Head of caudate nucleus (tissue), 42 donors: Measurements from ENCODE around the gene CRISPLD2.
"Not testable (repeated sequence)": the region's sequence is repeated elsewhere in the genome, so short reads cannot be mapped to it uniquely, and the experiment has no call there.

Experiments used
- DNase-seq, 42 donors: peaks; one replicate each; pipeline versions ENCODE4 v3.0.0 to v3.0.0-alpha.2; 2020 to 2021; ENCODE audit warnings: mixed read lengths in 7 of 42
- intact Hi-C: fragments of 100-400 bp; cut with DNase I; formaldehyde crosslinking; loops from one replicate; pipeline ENCODE4 v1.15.0; 2022

CRISPLD2 gene

DNA sequence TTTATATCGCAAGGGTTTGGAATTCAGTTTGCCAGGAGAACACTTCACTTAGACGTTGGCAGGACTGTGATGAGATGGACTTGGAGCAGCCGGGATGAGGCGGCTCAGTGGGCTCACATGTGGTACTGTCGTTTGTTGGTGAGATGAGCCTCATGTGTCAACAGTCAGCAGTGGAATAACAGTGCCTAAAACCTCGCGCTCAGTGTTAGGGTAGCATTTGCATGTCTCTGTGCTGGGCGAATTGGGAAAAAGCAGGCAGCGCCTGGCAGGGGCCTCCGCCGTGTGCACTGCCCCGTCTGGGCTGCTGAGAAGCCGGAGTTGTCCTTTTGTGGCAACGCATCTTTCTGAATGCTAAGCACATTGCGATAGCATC lies 49.7 kb downstream of the CRISPLD2 start:
- intact Hi-C loops, result no loop called here
- DNase-seq, result no peak

DNA sequence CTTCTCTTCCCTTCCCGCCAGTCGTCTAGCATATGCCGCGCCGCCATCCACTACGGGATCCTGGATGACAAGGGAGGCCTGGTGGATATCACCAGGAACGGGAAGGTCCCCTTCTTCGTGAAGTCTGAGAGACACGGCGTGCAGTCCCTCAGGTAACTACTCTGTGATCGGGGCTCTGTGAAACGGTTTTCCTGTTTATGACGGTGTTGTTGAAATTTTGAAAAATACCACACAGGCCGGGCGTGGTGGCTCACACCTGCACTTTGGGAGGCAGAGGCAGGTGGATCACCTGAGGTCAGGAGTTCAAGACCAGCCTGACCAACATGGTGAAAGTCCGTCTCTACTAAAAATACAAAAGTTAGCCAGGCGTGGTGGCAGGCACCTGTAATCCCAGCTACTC lies 53.2 kb downstream of the CRISPLD2 start:
- DNase-seq, intact Hi-C loops: not testable (repeated sequence)

DNA sequence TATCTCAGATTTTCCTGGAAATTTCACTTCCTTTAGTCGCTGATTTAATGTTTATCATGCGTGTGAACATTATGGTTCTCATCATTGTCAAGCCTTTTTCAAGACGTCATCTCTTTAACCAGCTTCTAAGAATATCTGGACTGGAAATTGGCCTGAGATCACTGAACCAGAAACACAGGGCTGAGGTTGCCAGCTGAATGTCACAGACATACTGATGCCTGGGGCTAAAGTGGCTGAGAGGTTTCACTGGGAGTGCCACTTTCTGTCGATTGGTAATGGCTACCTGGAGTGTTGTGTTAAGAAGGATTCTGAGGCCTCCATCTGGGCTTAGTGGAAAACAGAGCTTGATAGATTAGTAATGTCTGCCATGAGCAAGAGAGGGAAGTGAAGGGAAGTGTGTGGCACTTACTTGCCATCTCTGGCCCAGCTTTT lies 54.2 kb downstream of the CRISPLD2 start:
- DNase-seq, result no peak
- intact Hi-C loops, result no loop called here

DNA sequence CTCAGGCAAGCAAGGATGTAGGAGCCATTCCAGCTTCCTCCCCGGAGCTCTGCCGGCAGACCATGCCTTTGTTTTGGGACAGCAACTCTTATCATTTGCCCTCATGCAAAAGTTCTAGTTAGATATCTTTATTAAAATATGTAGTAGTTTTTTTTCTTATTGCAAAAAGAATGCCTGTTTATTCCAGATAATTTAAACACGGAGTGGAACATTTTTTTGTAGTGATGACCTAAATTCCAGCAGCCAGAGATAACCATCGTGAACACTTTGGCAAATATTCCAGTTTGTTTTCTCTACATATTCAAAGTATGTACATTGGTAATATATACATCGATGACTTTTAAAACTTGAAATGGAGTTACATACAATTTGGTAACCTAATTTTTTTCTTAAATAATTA lies 54.8 kb downstream of the CRISPLD2 start:
- intact Hi-C loops, result no loop called here
- DNase-seq, result no peak

DNA sequence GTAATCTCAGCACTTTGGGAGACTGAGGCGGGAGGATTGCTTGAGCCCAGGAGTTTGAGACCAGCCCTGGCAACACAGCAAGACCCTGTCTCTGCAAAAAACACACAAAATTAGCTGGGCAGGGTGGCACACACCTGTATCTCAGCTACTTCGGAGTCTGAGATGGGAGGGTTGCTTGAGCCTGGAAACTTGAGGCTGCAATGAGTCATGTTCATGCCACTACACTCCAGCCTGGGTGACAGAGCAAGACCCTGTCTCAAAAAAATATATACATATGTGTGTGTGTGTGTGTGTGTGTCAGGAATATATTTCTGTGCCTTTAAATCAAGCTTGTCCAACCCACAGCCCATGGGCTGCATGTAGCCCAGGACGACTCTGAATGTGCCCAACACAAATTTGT lies 55.2 kb downstream of the CRISPLD2 start:
- DNase-seq, result no peak

DNA sequence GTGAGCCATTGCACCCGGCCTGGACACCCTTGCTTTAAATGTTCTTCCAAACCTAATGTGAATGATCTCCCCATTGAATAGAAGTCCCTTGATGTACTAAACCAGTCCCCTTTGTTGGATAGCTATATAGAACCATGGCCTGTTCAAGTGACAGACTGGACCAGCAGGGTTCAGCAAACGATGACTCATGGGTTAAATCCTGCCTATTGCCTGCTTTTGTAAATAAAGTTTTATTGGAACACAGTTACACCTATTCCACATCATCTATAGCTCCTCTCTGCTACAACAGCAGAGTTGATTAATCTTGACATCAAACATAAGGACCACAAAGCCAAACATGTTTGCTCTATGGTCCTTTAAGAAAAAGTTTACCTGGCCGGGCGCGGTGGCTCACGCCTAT lies 56.1 kb downstream of the CRISPLD2 start:
- intact Hi-C loops, result no loop called here
- DNase-seq, result no peak

More for the DNA sequence above, 55.2 kb downstream of the CRISPLD2 start:
- intact Hi-C loops, result no loop called here

DNA sequence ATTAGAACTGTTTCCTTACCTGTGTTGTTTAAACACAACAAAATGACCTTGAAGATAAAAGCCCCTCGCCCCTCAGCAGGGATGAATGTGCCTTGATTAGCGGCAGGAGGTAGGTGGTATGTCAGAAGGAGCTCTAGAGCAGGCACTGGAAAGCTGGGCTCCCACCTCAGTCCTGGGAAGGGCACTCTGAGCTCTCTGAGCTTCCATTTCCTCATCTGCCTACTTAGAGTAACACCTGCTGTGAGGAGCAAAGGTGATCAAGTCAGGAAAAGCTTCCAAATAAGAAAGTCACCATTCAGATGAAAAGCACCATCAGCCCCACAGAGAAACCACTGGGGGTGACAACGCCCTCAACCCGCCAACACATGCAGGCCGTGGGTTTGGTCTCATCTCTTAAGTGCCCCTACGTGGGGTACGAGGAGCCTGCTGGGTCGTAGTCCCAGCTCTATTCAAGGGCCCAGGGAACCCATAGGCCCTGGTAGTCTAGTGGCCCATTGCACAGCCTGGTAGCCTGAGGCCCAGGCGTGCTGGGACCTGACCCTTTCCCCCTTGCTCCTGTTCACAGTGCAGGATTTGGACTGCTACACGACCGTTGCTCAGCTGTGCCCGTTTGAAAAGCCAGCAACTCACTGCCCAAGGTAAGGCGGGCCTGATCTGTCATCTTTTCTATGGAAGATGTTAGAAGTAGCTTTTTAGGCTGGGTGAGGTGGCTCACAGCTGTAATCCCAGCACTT lies 57.3 kb downstream of the CRISPLD2 start:
- intact Hi-C loops, result no loop called here
- no peak for DNase-seq

DNA sequence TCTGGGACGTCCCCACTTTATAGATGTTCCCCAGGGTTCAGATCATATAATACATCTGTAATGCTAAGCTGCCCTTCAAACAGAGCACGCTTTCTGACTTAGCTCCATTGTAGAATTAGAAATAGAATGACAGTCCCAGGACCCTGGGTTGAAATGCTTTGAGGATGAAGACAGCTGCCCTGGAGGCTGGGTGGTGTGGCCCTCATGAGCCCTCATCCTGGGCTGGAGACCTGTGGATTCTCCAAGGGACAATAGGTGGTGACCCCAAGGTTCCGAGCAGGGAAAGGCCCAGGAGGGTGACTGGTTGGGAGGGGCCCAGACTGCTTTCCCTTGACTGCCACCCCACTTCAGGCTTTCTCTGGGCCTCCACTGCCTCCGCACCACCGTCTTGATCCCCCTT lies 59.0 kb downstream of the CRISPLD2 start:
- intact Hi-C loops, result no loop called here
- no peak for DNase-seq

DNA sequence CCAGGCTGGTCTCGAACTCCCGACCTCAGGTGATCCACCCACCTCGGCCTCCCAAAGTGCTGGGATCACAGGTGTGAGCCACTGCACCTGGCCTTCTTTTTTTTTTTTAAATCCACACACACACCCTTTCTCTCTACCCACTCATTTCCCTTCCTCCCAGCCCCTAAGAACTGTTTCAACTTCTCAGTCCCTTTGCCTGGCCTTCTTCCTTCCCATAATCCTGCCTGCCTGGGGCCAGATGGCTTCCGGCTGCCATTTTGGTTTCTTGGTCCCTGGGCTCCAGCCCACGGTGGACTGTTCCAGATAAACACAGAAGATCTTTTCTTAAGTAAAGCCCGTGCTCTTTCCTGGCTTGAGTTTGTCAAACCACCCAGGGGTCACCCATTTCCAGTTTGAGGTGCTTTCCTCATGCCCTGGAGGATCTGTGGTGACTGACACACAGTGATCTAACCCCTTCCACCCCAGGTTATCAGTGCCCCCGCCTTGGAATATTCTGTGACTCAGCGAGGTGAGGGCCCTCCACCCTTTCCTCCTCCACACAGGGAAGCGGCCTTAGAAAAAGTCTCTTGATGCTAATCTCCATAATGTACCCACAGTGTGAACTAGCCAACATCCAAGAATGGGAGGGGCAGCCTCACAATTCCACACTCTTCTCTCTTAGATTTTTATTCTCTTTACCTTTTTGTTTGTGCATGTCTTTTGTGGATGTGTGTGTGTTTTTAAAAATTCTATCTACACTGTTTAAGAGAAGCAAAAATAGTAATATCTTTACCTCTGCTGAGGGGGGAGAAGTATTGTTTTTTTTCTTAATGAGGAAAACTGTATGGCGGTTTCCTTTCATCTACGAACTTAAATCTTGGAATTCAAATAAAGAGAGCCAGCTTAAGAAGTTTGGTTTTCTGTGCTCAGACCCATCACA lies 60.0 kb downstream of the CRISPLD2 start:
- DNase-seq, result no peak
- intact Hi-C loops, result no loop called here

DNA sequence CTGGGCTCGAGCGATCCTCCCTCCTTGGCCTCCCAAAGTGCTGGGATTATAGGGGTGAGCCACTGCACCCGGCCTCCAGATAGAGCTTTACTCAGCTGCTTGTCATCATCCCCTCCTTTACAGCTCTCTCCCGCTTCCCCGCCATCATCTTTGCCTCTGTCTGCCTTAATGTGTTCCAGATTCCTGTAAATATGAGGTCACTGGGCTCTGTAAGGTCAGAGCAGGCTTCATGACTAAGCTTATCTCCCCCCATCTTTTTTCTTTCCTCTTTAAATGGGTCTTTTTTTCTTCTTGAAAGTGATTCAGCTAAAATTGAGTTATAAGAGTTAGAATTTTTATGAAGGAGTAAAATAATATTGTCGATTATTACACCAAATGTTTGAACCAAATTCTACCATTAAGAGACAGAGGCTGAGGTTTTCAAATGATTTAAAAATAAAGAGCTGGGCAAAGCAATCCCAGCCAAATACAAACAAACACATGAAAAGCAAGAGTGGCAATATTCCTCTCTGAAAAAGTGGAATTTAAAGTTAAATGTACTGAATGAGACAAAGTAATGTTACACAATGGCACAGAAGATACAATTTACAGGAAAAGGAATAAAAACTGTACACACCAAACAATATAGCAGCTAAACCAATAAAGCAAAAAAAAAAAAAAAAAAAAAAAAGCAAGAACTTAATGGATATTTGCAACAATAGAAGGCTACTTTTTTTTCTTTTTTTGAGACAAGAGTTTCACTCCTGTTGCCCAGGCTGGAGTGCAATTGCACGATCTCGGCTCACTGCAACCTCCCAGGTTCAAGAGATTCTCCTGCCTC lies 62.1 kb downstream of the CRISPLD2 start:
- DNase-seq, result no peak
- intact Hi-C loops, result no loop called here

DNA sequence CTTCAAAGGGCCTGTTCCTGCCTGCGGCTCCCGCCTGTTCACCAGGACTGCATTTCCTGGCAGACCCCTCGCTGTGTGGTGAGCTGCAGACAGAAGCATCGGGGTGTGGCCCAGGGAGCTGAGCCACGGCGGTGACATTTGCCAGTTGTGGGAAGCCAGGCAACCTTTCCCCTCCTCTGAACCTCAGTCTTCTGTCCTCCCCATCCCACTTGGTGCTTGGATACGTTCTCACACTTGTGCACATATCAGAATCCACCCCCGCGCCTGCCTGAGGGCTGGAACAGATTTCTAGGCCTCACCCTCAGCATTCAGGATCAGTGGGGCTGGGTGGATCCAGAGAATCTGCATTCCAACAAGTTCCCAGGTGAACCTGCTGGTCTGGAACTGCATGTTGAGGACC lies 63.5 kb downstream of the CRISPLD2 start:
- peak in 22 of 42 donors; percentile 14 to 69 (median 42) for DNase-seq
- intact Hi-C loops, result no loop called here

DNA sequence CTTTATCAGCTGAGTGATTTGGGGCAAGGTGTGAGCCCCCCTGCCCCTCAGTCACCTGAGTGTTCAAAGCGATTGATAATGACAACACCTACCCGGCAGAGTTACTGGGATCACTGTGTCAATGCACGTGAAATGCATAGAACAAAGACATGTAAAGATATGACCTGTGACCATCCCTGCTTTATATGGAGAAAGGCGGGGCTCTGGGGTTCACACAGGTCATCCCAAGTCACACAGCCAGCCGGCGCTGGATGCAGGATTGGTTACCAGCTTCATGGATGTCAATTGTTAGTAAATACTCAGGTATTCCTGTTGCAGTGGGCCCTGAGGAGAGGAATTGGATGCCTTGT lies 64.4 kb downstream of the CRISPLD2 start:
- intact Hi-C loops, result no loop called here
- no peak for DNase-seq

DNA sequence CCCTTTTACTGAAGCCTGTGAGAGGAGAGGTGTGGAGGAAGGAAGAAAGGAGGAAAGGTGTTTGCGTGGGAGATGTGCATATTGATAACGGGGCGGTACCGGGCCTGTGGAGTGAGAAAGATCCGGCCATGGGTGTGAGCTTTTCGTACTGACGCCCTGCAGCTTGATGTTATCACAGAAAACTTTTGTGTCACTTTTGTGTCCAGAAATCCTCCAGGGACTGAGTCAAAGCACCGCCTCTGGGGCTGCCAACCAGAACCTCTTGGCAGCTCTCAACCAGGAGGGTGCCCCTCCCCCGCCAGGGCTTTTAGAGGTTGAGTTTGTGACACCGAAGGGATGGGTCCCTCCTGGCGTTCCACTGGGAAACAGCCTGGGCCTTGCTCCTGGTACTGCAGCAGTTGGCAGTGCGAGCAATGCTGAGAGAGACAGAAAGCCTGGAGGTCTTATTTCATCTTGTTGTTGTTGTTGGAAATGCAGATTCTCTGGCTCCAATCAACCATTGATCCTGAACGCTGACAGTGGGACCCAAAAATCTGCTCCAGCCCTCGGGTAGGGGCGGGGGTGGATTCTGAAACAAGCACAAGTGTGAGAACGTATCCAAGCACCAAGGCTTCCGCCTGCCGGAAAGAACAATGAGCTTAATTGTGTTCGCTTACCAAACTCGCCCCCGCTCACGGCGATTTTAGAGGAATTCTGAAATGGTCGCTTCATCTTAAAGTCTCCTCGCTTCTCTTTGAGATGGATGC lies 65.0 kb downstream of the CRISPLD2 start:
- DNase-seq, result peak; percentile 34 to 87 (median 67)
- intact Hi-C loops, result no loop called here

DNA sequence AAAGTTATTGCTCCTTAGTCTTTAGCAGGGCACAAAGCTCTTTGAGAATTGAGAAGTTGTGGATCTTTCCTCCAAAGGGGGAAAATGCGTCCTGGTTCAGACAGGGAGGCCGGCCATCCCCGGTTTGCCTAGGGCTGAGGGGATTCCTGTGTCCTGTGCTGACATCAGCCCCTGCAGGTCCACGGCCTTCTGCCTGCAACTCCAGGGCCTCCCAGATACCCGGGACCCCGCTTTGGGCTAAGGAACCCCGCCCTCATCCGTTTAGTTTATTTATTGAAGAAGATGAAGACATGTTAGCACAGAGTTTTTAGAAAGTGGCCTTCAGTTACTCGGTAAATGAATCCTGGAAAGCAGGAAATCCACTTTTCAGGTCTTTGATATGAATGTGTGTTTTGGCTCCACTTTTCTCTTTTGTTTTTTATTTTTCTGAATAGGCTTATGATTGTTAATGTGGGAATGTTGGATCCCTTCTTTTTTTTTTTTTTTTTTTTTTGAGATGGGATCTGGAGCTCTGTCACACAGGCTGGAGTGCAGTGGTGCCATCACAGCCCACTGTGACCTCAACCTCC lies 65.6 kb downstream of the CRISPLD2 start:
- intact Hi-C loops, result no loop called here

DNA sequence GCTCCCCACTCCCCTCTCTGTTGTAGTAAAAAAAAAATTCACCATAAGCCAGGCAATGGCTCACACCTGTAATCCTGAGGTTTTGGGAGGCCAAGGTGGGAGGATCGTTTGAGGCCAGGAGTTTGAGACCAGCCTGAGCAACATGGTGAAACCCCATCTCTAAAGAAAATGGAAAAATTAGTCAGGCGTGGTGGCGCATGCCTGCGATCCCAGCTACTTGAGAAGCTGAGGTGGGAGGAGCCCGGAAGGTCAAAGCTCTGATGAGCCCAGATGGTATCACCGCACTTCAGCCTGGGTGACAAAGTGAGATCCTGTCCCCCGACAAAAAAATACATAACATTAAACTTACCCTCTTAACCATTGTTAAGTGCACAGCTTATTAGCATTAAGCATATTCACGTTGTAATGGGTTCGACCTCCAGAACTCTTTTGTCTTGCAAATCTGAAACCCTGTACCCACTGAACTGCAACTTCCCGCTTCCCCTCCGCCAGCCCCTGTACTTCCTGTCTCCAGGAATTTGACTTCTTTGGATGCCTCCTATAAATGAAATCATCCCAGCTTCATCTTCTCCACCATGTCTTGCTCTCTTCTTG lies 66.8 kb downstream of the CRISPLD2 start:
- no peak for DNase-seq

More for the DNA sequence above, 65.6 kb downstream of the CRISPLD2 start:
- DNase-seq, result peak in 6 of 42 donors; percentile 10 to 44 (median 21)

DNA sequence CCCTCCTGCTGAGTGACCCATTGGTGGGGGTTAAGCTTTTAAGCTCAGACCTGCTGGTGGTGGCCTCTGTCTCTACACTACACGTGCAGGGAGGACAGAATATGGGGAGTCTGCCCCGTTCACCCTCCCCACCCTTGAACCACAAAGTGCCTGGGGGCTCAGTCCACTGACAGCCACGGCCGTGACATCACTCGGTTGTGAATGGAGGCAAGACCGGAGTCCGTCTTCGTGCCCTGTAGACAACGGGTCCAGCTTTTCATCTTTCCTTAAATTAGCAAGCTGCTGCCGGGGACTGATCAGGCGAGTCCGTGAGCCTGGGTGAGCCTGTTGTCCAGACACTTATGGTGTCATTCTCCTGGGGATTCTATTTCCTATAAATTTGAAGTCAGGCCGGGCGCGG lies 67.4 kb downstream of the CRISPLD2 start:
- intact Hi-C loops, result no loop called here
- DNase-seq, result no peak

More for the DNA sequence above, 66.8 kb downstream of the CRISPLD2 start:
- intact Hi-C loops, result no loop called here

DNA sequence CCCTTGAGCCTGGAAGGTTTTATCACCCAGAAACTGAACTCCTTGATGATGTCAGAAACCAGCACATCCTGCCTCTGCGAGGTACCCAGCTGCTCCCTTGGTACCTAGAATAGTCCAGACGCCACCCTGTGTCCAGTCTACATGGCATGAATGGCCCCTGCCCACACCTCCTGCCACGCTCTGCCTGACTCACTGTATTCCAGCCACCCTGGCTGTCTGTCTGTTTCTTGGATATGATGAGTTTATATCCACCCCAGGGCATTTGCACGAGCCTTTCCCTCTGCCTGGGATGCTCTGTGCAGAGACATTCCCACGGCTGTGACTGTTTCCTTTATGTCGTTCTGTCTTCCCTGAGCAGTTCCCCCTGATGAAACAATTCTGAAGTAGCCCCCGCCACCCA lies 68.7 kb downstream of the CRISPLD2 start:
- DNase-seq, result no peak
- intact Hi-C loops, result no loop called here

DNA sequence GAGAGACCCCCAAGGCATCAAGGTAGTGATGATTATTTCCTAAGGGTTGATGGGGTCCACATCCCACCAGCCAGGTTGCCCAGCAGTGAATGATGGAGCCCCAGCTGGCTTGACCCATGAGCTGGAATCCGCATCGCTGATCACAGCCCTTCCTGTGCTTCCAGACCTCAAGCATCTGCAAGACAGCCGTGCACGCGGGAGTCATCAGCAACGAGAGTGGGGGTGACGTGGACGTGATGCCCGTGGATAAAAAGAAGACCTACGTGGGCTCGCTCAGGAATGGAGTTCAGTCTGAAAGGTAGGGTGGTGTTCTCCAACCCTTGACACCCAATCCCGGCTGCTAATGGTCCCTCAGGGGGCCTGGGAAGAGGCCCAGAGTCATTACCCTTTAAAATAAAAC lies 69.3 kb downstream of the CRISPLD2 start:
- no peak for DNase-seq
- intact Hi-C loops, result no loop called here
